HuH-7 (cell line): Measurements from ENCODE around the gene HIF1AN.

Experiments
- DNase-seq: peaks from one replicate; pipeline ENCODE4 v3.0.0; 2011; ENCODE audit warnings: low spot score

HIF1AN gene

DNA sequence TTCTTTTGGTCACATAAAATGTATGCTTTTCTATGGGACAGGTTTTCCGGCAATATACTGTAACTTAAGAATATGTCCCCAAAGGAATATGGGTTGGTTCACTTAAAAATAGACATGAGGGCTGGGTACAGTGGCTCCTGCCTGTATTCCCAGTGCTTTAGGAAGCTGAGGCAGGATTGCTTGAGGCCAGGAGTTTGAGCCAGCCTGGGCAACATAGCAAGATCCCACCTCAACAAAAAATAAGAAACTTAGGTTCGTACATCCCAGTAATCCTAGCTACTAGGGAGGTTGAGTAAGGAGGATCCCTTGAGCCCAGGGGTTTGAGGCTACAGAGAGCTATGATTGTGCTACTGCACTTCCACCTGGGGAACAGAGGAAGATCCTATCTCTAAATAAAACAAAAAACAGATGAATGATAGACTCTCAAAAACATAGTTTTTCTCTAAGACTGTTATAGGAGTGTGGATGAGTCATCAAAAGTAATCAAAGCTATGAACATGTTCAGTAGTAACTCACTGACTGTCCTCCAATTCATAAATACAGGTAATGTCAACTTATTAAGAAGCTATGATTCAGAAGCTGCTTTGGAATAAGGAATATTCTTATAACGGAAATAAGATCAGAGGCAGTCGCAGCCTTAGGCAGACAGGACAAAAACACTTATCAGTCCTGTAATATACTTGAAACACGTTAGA is 13.5 kb upstream of the HIF1AN start:
- DNase-seq, result no peak

DNA sequence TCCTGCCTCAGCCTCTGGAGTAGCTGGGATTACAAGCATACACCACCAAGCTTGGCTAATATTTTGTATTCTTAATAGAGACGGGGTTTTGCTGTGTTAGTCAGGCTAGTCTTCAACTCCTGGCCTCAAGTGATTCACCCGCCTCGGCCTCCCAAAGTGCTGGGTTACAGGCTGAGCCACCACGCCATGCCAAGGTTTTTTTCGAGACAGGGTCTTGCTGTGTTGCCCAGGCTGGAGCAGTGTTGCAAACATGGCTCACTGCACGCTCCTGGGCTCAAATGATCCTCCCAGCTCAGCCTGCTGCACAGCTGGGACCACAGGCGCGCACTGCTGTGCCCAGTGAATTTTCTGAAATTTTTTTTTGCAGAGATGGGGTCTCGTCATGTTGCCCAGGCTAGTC is 12.8 kb upstream of the HIF1AN start:
- DNase-seq, result no peak

DNA sequence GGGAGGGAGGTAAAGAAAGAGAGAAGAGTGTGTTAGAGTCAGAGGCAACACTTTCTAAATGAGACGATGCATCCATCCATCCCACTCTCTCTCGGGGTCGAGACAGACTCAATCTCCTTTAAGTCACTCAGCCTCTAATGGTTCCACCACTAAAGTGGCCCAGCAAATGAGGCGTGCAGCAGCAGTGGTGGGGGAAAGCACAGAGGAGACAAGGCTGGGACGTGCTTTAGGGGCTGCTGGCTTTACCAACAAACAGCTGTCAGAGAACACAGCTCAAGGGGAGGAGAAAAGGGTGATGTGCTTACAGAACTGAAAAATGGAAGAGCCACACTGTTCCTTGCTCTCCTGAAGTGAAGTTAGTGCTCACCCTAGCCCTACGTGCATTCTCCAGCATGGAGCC is 11.5 kb upstream of the HIF1AN start:
- DNase-seq, result no peak

DNA sequence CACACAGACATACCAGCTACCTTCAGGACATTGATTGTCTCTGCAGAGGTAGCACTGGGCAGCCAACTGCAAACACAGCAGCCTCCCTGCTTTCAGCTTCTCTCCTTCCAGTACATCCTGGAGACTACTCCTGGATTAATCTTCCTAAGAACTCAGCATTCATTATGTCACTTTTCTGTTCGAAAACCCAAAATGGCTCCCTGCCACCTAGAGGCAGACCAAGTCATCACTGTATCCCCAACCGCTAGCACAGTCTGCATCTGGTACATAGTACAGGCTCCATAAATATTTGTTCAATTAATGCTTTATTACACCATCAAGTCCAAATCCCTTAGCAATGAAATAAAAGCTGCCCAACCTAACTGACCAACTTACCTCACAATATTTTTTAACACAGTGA is 11.1 kb upstream of the HIF1AN start:
- no peak for DNase-seq

DNA sequence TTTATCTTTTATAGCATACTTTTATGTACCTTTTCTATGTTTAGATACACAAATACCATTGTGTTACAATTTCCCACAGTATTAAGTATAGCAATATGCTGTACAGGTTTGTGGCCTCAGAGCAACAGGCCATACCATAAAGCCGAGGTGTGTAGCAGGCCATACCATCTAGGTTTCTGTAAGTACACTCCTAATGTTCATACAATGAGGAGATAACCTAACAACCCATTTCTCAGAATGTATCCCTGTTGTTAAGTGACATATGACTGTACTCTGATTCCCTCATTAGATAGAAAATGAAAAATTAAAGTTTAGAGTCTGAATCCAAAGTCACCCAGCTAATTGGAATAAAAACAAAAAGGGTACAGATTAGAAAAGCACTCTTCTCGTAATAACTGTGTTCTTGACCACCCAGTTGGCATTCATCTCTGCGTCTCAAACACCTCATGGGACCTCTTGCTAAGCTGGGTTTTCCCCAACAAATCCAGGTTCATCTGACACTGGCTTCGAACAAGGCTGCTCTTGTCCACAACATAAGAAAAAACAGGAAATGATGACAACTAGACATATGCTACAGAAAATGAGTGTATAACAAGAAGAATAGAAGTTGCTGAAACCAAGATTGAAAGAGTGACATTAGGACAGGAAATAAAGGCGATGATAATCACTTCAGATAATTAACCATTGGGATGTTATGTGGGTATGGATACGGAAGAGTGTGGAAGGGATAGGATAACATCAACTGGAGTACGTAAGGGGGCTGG is 7.4 kb upstream of the HIF1AN start:
- no peak for DNase-seq

DNA sequence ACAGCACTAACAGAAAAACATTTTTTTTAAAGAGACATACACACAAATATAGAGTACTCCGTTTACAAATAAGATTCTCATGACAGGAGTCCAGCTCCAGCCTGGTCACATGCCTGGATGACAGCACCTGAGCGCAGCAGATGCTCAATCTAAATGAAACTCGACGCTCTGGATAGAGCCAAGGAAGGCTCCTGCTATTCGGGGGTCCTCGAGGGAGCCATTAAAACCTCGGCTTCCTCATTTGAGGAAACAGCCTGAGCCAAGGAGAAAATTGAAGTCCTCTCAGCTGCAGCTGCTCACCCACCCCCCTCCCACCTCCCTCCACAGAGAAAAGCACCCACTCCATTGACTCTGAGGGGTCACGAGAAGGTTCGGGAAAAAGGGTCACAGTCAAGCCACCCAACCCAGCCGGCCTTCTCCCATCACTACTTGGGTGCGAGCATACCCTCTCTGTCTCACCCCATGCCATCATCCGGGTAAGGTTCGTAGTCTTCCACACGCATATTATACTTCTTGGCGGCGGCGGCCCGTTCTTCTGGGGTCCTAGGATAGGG is 6.7 kb upstream of the HIF1AN start:
- no peak for DNase-seq

DNA sequence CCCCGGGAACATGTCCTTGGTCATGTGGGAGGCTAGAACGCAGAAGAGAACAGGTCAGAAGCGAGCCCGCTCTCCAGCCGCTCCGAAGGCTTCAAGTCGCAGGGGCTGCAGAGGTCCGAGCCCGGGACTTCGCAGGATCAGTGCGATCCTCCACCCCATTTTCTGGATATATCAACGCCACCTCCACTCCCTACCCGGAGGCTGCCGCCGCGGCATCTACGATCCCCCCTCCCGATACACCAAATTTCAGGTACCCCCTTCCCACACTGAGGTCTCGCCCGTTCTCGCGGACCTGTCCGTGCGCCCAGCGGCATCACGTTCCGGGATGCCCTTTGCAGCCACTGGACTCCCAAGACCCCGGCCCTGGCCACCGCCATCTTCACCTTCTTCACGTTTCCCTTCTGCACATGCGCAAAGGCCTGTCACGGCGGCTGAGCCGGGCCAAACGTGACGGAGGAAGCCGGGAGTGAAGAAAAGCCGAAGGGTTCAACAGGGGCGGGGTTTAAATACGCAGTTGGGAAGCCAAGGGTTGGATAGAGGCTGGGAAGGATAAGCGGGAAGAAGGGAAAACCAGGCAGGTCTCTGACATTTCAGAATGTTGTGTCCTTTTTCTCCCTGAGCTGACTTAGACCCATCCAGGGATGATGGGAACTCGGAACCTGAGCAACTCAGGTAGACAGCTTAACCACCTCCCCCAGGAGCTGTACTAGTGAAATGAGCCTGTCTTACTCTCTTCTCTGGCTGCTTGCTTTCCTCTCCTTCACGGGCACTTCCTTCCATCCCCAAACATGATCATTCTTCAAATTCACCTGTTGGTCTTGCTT is 6.1 kb upstream of the HIF1AN start, which contains the start of gene NDUFB8:
NDUFB8 (minus strand) TSS at position 397 of the 824 bp plus-strand sequence; CDS start at position 377, 20 bp downstream.
- DNase-seq, result peak; percentile 87

- DNase-seq, result no peak
These were observed 4.0 kb upstream of the HIF1AN start for GRCh38 chr10:100531761-100532160.

GRCh38 chr10:100534726-100535125 is 1.0 kb upstream of the HIF1AN start:
- no peak for DNase-seq

DNA sequence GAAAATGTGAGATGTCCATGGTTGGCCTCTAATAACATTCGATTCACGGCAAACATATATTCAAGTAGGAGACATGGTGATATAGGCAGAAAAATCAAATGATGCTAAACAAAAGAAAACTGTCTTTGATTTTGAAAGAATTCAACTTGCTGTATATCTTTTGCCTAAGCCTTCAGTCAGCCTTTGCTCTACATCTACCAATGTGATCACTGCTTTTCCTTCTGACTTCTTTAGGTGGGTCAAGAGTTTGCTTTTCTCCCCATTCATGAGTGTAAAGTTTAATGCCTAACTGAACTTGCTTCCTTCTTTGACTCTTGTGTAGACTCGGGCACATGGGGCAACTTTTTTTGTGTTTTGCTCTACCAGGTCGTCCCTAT is 417 bp upstream of the HIF1AN start:
- no peak for DNase-seq

DNA sequence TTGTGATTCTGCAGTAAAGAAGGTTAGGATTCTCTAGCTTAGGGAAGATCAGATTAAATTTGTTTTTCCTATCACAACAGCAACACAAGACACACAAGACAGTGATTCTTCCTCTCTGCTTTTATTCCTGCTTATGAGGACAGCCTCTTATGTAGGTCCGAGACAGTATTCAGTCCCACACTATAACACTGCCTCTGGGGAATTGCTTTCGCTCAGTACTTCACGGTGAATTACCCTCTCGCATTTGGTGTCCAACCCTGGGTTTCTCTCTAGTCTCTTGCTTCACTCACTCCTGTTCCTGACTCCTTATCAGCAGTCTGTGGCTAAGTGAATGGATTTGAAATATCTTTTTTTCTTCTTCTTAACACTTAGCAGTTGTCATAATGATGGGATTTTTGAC is 1.7 kb downstream of the HIF1AN start:
- no peak for DNase-seq

- no peak for DNase-seq
These were observed 9.2 kb downstream of the HIF1AN start for GRCh38 chr10:100544950-100545349.

- no peak for DNase-seq
These were observed 15.5 kb downstream of the HIF1AN start for GRCh38 chr10:100551196-100551595.

DNA sequence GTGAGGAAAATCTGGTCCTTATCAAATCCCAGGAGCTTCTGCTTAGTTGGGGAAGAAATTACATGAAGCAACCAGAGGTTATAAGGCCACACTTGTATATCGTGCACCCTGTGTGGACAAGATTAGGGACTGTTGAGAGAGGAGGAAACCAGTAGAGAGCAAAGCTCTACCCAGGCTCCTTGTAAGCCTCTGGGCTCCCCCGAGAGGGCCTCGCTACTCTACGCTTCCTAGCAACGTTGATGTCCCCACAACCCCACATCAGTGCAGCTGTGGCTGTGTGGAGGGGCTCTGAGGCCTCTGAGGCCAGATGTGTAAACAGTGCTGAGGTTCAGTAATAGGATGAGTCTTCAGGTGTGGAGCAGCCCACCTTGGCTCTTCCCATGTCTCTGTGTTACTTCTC is 16.0 kb downstream of the HIF1AN start:
- DNase-seq, result no peak

- no peak for DNase-seq
These were observed 18.2 kb downstream of the HIF1AN start for GRCh38 chr10:100553929-100554328.

GRCh38 chr10:100554902-100555301 is 19.2 kb downstream of the HIF1AN start:
- peak; percentile 72 for DNase-seq

GRCh38 chr10:100560248-100560647 is 24.5 kb downstream of the HIF1AN start:
- DNase-seq, result no peak

DNA sequence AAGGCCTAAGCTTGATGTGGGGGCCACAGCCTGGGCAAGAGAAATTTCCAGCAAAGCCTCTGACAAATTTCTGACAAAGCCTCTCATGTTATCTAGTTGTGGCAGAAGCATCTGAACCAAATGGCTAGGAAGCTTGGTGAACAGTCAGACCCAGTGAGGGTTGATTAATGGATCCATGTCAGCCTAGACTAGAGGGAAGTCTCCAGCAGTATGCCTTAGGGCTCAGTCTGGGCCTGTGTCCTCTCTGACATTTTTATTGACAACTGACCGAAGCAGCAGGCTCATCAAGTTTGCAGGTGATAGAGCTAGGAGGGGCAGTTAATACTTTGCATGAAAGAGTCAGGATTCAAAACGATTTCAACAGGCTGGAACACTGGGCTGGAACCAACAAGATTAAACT is 25.3 kb downstream of the HIF1AN start:
- DNase-seq, result no peak

DNA sequence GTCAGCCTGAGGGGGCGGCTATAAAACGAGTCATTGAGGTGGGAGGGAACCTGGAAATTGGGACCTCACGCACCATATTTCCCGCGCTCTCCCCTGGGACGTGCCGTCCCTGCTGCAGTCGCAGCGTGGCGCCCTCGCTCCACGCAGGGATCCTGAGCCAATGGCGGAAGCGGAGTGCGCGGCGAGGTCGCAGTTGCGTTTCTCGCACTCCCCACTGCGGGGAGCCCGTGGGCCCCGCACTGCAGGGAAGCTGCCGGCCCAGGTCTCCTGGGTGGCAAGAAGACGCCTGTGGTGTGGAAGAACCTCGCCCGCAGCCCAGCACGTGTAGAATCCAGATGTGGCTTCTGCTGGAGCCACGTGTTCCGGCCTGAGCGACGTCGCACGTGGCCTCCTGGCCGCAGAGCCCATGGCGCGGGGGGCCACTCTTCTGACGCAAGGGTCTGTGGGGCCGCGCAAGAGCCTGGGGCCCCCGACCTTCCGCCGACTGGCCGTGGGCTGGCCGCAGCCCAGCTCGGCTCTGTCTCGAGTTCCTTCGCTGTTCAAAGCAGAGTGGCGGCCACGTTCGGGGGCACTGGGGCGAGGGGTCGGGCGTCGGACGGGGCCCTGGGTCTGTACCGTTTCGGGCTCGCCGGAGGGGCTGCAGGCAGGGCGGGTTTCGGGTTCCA is 26.4 kb downstream of the HIF1AN start:
- peak; percentile 88 for DNase-seq

- DNase-seq, result no peak
These were observed 29.7 kb downstream of the HIF1AN start for GRCh38 chr10:100565206-100565985.

GRCh38 chr10:100566561-100566960 is 30.8 kb downstream of the HIF1AN start:
- DNase-seq, result no peak
